Sigmoid colon (tissue), 7 donors: Measurements from ENCODE around the gene CACNG6. TPM values are rescaled to one million over a fixed set of nuclear protein-coding genes. Genes with fewer than 3 reads are reported as not detected.
"Not testable (repeated sequence)": the region's sequence is repeated elsewhere in the genome, so short reads cannot be mapped to it uniquely, and the experiment has no call there.

Source experiments
- DNase-seq: peaks from one replicate; pipeline ENCODE4 v3.0.0-alpha.2; 2019
- H3K27ac ChIP-seq, 4 donors: fragments of 200-600 bp; sonication (generic); one replicate each; pipeline ENCODE4 v1.5.1; 2016 to 2019; ENCODE audit warnings: mild to moderate bottlenecking in 1 of 4
- H3K27me3 ChIP-seq, 3 donors: fragments of 200-600 bp; sonication (generic); one replicate each; pipeline ENCODE4 v1.5.1; 2019; ENCODE audit warnings: mild to moderate bottlenecking in 1 of 3
- H3K36me3 ChIP-seq, 4 donors: fragments of 200-600 bp; sonication (generic); one replicate each; pipeline ENCODE4 v1.5.1; 2016 to 2019
- H3K4me1 ChIP-seq, 4 donors: fragments of 200-600 bp; sonication (generic); one replicate each; pipeline ENCODE4 v1.5.1; 2017 to 2019
- H3K4me3 ChIP-seq, 4 donors: fragments of 200-600 bp; sonication (generic); one replicate each; pipeline ENCODE4 v1.5.1; 2017 to 2019; ENCODE audit warnings: mild to moderate bottlenecking in 2 of 4, moderate library complexity in 1 of 4
- H3K9me3 ChIP-seq, 4 donors: fragments of 200-600 bp in 3 of 4; sonication (generic) in 3 of 4; one replicate each; pipeline versions ENCODE4 v1.5.1 to v1.6.1; 2013 to 2019
- CTCF ChIP-seq, 4 experiments: fragments of 450-650 bp in 3 of 4; fragments of 200-600 bp in 1 of 4; IDR thresholded peaks; one replicate each; pipeline ENCODE4 v1.5.1; 2016 to 2019; ENCODE audit warnings: antibody characterized with exemption in 4 of 4, mild to moderate bottlenecking in 3 of 4, moderate library complexity in 2 of 4
- EP300 ChIP-seq, 4 donors: sonication (generic); formaldehyde crosslinking; IDR thresholded peaks; one replicate each; pipeline ENCODE4 v1.6.1; 2017; ENCODE audit warnings: antibody characterized with exemption in 4 of 4
- POLR2A ChIP-seq, 2 donors: fragments of 450-650 bp; IDR thresholded peaks; one replicate each; pipeline ENCODE4 v1.6.1; 2016; ENCODE audit warnings: antibody characterized with exemption in 2 of 2, mild to moderate bottlenecking in 2 of 2, moderate library complexity in 2 of 2
- POLR2AphosphoS5 ChIP-seq, 4 donors: sonication (generic); formaldehyde crosslinking; IDR thresholded peaks; one replicate each; pipeline ENCODE4 v1.6.1; 2017; ENCODE audit warnings: antibody characterized with exemption in 4 of 4
- WGBS, 2 donors: extraction: QIAGEN DNeasy Blood & Tissue Kit; methylation state at CpG; one replicate each; pipeline ENCODE4 v1.1.7; 2013; 5-methylcytosine and 5-hydroxymethylcytosine counted together
- intact Hi-C: fragments of 100-400 bp; cut with DNase I; formaldehyde crosslinking; loops from one replicate; pipeline ENCODE4 v1.15.1; 2023
- polyA plus RNA-seq, 3 donors: library from polyadenylated mRNA; stranded (reverse); fragments of 200-250 nt; gene quantifications; one replicate each; pipeline ENCODE4 v1.2.3, GENCODE V29; 2013
- total RNA-seq, 4 donors: library from RNA; depleted of rRNA; stranded (reverse); fragments of >200 nt; gene quantifications; one replicate each; pipeline ENCODE4 v1.1.0, GENCODE V29; 2016
- donor health status: healthy with polysubstance abuse.
- donor health status: Bipolar disorder and iron deficiency.
- donor health status: healthy.

The CACNG6 gene
- total and polyA plus RNA-seq, 7 donors: not detected

- H3K4me1 ChIP-seq: no peaks in the 10 kb centered on the region
- intact Hi-C loops: no loop called here
- peaks cover 0 to 5% (median 0%) of the 10 kb centered on the region in 4 donors for H3K9me3 ChIP-seq
- H3K27me3 ChIP-seq: peaks cover 19 to 74% (median 49%) of the 10 kb centered on the region in 3 donors
- H3K4me3 ChIP-seq: no peak overlapping the region
- WGBS, 2 donors: 44 to 46% methylated on average over 9 of the region's 9 CpGs
- H3K27ac ChIP-seq: no peak overlapping the region
- TF ChIP-seq EP300 (IDR thresholded peaks at IDR 0.05) (no peak), POLR2AphosphoS5 (IDR thresholded peaks at IDR 0.05) (no peak), POLR2A (IDR thresholded peaks at IDR 0.05) (no peak), CTCF (IDR thresholded peaks at IDR 0.05) (no peak)
- no peak for DNase-seq
- no peaks in the 10 kb centered on the region for H3K36me3 ChIP-seq
These were observed 46.0 kb upstream of the CACNG6 start for GRCh38 chr19:53945441-53945840.

- no peak for DNase-seq
- H3K27me3 ChIP-seq: peaks cover 19 to 75% (median 45%) of the 10 kb centered on the region in 3 donors
- intact Hi-C loops: no loop called here
- TF ChIP-seq POLR2AphosphoS5 (IDR thresholded peaks at IDR 0.05) (no peak), CTCF (IDR thresholded peaks at IDR 0.05) (no peak), EP300 (IDR thresholded peaks at IDR 0.05) (no peak), POLR2A (IDR thresholded peaks at IDR 0.05) (no peak)
- peaks cover 0 to 5% (median 0%) of the 10 kb centered on the region in 4 donors for H3K9me3 ChIP-seq
- WGBS, 2 donors: 94 to 98% methylated on average over 2 of the region's 2 CpGs
- H3K27ac ChIP-seq: no peak overlapping the region
- H3K4me3 ChIP-seq: no peak overlapping the region
- no peaks in the 10 kb centered on the region for H3K4me1 ChIP-seq
- H3K36me3 ChIP-seq: no peaks in the 10 kb centered on the region
These were observed 45.4 kb upstream of the CACNG6 start for GRCh38 chr19:53945998-53946397.

DNA sequence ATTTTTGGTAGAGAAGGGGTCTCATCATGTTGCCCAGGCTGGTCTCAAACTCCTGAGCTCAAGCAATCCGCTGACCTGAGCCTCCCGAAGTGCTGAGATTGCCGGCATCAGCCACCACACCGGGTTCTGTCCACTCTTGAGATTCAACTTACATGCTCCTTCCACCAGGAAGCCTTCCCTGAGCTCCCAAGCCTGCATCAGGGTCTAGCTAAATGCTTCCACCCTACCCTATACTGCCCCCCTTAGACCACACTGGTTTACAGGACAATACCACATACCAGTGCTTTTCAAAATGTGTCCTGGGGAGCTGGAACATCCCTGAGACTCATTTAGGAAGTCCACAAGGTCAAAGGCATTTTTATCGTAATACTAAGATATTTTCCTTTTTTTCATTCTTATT is 43.8 kb upstream of the CACNG6 start:
- Histone ChIP-seq H3K27me3 (peaks cover 6 to 59% (median 30%) of the 10 kb centered on the region in 3 donors), H3K27ac (no peak overlapping the region), H3K4me1 (no peaks in the 10 kb centered on the region), H3K36me3 (no peaks in the 10 kb centered on the region), H3K9me3 (peaks cover 0 to under 1% (median 0%) of the 10 kb centered on the region in 4 donors), H3K4me3 (no peak overlapping the region)
- WGBS, 2 donors: 68 to 82% methylated on average over 5 of the region's 5 CpGs
- intact Hi-C loops: no loop called here
- no peak for DNase-seq
- TF ChIP-seq POLR2A (IDR thresholded peaks at IDR 0.05) (no peak), CTCF (IDR thresholded peaks at IDR 0.05) (no peak), POLR2AphosphoS5 (IDR thresholded peaks at IDR 0.05) (no peak), EP300 (IDR thresholded peaks at IDR 0.05) (no peak)

DNA sequence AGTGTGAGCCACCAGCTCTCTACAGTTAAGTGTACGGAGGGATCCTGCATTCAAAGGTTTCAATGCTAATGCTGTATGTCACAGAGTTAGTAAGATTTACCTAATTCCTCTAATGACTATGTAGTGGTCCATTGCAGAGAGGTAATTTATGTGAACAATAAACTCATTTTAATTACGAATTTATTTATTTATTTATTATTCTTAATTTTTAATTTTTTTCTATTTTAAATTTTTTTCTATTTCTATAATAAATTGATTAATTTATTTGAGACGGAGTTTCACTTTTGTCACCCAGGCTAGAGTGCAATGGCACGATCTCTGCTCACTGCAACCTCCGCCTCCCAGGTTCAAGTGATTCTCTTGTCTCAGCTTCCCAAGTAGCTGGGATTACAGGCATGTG is 42.8 kb upstream of the CACNG6 start:
- intact Hi-C loops, H3K4me3 ChIP-seq, H3K4me1 ChIP-seq, H3K36me3 ChIP-seq, H3K9me3 ChIP-seq, DNase-seq, H3K27ac ChIP-seq: not testable (repeated sequence)
- WGBS, 2 donors: 76 to 92% methylated on average over 5 of the region's 5 CpGs
- peaks cover 0 to 57% (median 20%) of the 10 kb centered on the region in 3 donors for H3K27me3 ChIP-seq

DNA sequence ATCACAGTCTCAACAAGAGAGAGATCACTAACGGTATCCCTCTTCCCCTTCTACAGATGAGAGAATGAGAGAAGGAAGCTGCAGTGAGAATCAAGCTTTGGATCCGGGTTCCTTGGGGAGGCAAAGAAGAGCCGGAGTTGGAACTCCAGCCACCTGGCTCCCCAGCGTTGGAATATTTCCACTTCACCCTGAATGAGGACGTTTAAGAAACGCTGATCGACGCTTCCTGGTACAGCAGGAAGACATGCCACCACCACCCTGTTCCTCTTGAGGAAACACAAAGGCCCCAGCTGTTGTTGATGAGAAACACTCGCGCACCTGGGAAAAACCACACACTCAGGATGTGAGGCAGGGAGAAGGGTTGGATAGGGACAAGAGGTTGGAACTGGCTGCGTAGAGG is 40.0 kb upstream of the CACNG6 start:
- DNase-seq: no peak
- Histone ChIP-seq H3K4me3 (no peak overlapping the region), H3K36me3 (no peaks in the 10 kb centered on the region), H3K27ac (no peak overlapping the region), H3K4me1 (no peaks in the 10 kb centered on the region), H3K9me3 (peaks cover 0 to 3% (median 0%) of the 10 kb centered on the region in 4 donors), H3K27me3 (peaks cover 0 to 61% (median 14%) of the 10 kb centered on the region in 3 donors)
- TF ChIP-seq CTCF (IDR thresholded peaks at IDR 0.05): no peak
- TF ChIP-seq EP300 (IDR thresholded peaks at IDR 0.05): no peak
- TF ChIP-seq POLR2AphosphoS5 (IDR thresholded peaks at IDR 0.05): no peak
- TF ChIP-seq POLR2A (IDR thresholded peaks at IDR 0.05): no peak
- intact Hi-C loops: no loop called here
- 39 to 54% methylated on average over 11 of the region's 11 CpGs for WGBS, 2 donors
